Pulmonary artery endothelial cell (primary cell): ENCODE data around the gene MAPK12. TPM values are rescaled to one million over a fixed set of nuclear protein-coding genes. Genes with fewer than 3 reads are reported as not detected.

Source experiments
- DNase-seq: peaks from one replicate; pipeline ENCODE4 v3.0.0-alpha.2; 2011; ENCODE audit warnings: low read depth, low spot score
- total RNA-seq: library from RNA; depleted of rRNA; stranded (reverse); fragments of >200 nt; gene quantifications from 2 replicates; pipeline ENCODE4 v1.2.3, GENCODE V29; 2014

The MAPK12 gene
- total RNA-seq, 1 donor from 2014 or later, result 54.2 TPM

GRCh38 chr22:50268655-50269113, 7.2 kb upstream of the MAPK12 start:
- DNase-seq, result no peak

GRCh38 chr22:50267591-50268390, 6.3 kb upstream of the MAPK12 start:
- no peak for DNase-seq

GRCh38 chr22:50266994-50267393, 5.5 kb upstream of the MAPK12 start:
- DNase-seq, result no peak

GRCh38 chr22:50264946-50265669, 3.6 kb upstream of the MAPK12 start:
- DNase-seq, result no peak

GRCh38 chr22:50264104-50264745, 2.7 kb upstream of the MAPK12 start:
- DNase-seq, result no peak

- no peak for DNase-seq
These were observed 1.6 kb upstream of the MAPK12 start for GRCh38 chr22:50262973-50263617.

- no peak for DNase-seq
These were observed 1.0 kb upstream of the MAPK12 start for GRCh38 chr22:50262460-50262911.

GRCh38 chr22:50260801-50261614, 475 bp downstream of the MAPK12 start:
- DNase-seq, result no peak

GRCh38 chr22:50260434-50260800, 1.1 kb downstream of the MAPK12 start:
- DNase-seq, result no peak

- DNase-seq, result no peak
These were observed 2.2 kb downstream of the MAPK12 start for GRCh38 chr22:50259302-50259701.

- DNase-seq, result no peak
These were observed 2.9 kb downstream of the MAPK12 start for GRCh38 chr22:50258361-50259292.

GRCh38 chr22:50257451-50258360, 3.8 kb downstream of the MAPK12 start:
- DNase-seq, result no peak

GRCh38 chr22:50257041-50257440, 4.4 kb downstream of the MAPK12 start:
- no peak for DNase-seq

- DNase-seq, result no peak
These were observed 5.1 kb downstream of the MAPK12 start for GRCh38 chr22:50256258-50256862.

GRCh38 chr22:50255607-50256006, 5.9 kb downstream of the MAPK12 start:
- no peak for DNase-seq

- no peak for DNase-seq
These were observed 6.4 kb downstream of the MAPK12 start for GRCh38 chr22:50255099-50255498.

GRCh38 chr22:50253941-50254340, 7.5 kb downstream of the MAPK12 start:
- DNase-seq, result no peak
